ENCODE data around the gene PRRC2C. TPM values are rescaled to one million over a fixed set of nuclear protein-coding genes. Genes with fewer than 3 reads are reported as not detected.

PRRC2C gene
- total RNA-seq, 6 experiments from 2014 or later: 125 to 144 (median 136) TPM

GRCh38 chr1:171635661-171636060, 150.3 kb downstream of the PRRC2C start:
- no peaks in the 10 kb centered on the region for H3K36me3 Mint-ChIP-seq (ENCODE audit: low read depth)
- peaks cover 15% of the 10 kb centered on the region for H3K27me3 Mint-ChIP-seq (ENCODE audit: insufficient read depth)
- no peak overlapping the region for H3K4me3 Mint-ChIP-seq
- DNase-seq: no peak
- no peak overlapping the region for H3K27ac Mint-ChIP-seq
- H3K9me3 Mint-ChIP-seq: peaks cover 5% of the 10 kb centered on the region; the same call in 1 of the 2 replicates
- TF ChIP-seq CTCF (IDR thresholded peaks at IDR 0.05): no peak
- no peaks in the 10 kb centered on the region for H3K4me1 Mint-ChIP-seq (ENCODE audit: low read depth)

- DNase-seq: no peak
- TF ChIP-seq CTCF (IDR thresholded peaks at IDR 0.05): no peak
- H3K36me3 Mint-ChIP-seq (ENCODE audit: low read depth): no peaks in the 10 kb centered on the region
- H3K27ac Mint-ChIP-seq: no peak overlapping the region
- peaks cover 18% of the 10 kb centered on the region for H3K27me3 Mint-ChIP-seq (ENCODE audit: insufficient read depth)
- no peak overlapping the region for H3K4me3 Mint-ChIP-seq
- no peaks in the 10 kb centered on the region for H3K4me1 Mint-ChIP-seq (ENCODE audit: low read depth)
- peaks cover 5% of the 10 kb centered on the region; the same call in 1 of the 2 replicates for H3K9me3 Mint-ChIP-seq
These were observed 150.8 kb downstream of the PRRC2C start for GRCh38 chr1:171636141-171636540.

GRCh38 chr1:171637928-171638576, 152.7 kb downstream of the PRRC2C start:
- Mint-ChIP-seq H3K9me3 (no peaks in the 10 kb centered on the region), H3K4me3 (no peak overlapping the region), H3K36me3 (ENCODE audit: low read depth) (no peaks in the 10 kb centered on the region), H3K27ac (no peak overlapping the region), H3K27me3 (ENCODE audit: insufficient read depth) (peaks cover 14% of the 10 kb centered on the region), H3K4me1 (ENCODE audit: low read depth) (no peaks in the 10 kb centered on the region)
- TF ChIP-seq CTCF (IDR thresholded peaks at IDR 0.05): no peak
- DNase-seq: no peak

GRCh38 chr1:171640225-171640624, 154.9 kb downstream of the PRRC2C start:
- H3K4me3 Mint-ChIP-seq: no peak overlapping the region
- DNase-seq: no peak
- H3K36me3 Mint-ChIP-seq (ENCODE audit: low read depth): no peaks in the 10 kb centered on the region
- peaks cover 13% of the 10 kb centered on the region for H3K27me3 Mint-ChIP-seq (ENCODE audit: insufficient read depth)
- no peaks in the 10 kb centered on the region for H3K9me3 Mint-ChIP-seq
- H3K27ac Mint-ChIP-seq: no peak overlapping the region
- peaks cover 13% of the 10 kb centered on the region for H3K4me1 Mint-ChIP-seq (ENCODE audit: low read depth)
- TF ChIP-seq CTCF (IDR thresholded peaks at IDR 0.05): no peak

- peaks cover 23% of the 10 kb centered on the region for H3K4me1 Mint-ChIP-seq (ENCODE audit: low read depth)
- no peaks in the 10 kb centered on the region for H3K9me3 Mint-ChIP-seq
- no peak for TF ChIP-seq CTCF (IDR thresholded peaks at IDR 0.05)
- no peak overlapping the region for H3K27ac Mint-ChIP-seq
- H3K36me3 Mint-ChIP-seq (ENCODE audit: low read depth): no peaks in the 10 kb centered on the region
- DNase-seq: no peak
- H3K27me3 Mint-ChIP-seq (ENCODE audit: insufficient read depth): peaks cover 13% of the 10 kb centered on the region
- no peak overlapping the region for H3K4me3 Mint-ChIP-seq
These were observed 155.9 kb downstream of the PRRC2C start for GRCh38 chr1:171641076-171641864.

Measured in HFFc6 (cell line).